NCI-H1048 (cell line): ENCODE data around the gene CTSZ.
"Not testable (repeated sequence)": the region's sequence is repeated elsewhere in the genome, so short reads cannot be mapped to it uniquely, and the experiment has no call there.

ENCODE experiments used
- DNase-seq: peaks from one replicate; lab custom pipeline; 2025; lab: John Stamatoyannopoulos, UW

CTSZ gene

DNA sequence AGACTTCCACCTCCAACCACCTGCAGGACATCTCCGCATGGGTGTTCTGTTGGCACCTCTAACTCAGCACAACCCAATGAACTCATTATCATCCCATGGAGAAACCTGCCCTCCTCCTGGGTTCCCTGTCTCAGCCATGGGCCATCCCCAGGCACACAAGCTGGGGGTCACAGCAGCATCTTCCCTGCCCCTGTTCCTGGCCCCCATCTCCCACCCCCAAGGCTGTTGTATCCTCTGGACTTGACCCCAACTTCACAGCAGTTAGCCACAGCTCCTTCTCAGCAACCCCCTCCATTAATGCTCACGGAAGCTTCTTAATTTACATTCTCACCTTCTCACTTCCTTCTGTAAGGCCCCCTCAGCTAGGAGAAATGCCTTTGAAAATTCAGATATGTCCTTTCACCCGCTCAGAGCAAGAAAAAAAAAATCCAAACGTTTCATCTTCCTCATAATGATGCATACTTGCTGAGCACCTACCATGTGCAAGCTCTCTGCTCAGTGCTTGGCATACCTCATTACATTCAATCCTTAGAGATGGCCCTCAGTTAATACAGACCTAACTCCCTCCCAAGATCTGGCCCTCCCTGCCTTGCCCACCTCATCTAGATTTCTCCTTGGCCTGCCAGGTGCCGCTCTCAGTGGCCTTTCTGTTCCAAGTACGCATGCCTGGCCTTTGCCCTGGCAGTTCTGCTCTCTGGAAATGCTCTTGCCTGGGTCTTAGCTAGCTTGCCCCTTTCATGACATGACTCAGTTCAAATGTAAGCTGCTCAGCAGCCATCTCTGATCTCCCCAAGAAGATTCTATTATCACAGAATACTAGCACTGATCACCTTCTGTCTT lies 28.5 kb downstream of the CTSZ start:
- DNase-seq, result no peak

DNA sequence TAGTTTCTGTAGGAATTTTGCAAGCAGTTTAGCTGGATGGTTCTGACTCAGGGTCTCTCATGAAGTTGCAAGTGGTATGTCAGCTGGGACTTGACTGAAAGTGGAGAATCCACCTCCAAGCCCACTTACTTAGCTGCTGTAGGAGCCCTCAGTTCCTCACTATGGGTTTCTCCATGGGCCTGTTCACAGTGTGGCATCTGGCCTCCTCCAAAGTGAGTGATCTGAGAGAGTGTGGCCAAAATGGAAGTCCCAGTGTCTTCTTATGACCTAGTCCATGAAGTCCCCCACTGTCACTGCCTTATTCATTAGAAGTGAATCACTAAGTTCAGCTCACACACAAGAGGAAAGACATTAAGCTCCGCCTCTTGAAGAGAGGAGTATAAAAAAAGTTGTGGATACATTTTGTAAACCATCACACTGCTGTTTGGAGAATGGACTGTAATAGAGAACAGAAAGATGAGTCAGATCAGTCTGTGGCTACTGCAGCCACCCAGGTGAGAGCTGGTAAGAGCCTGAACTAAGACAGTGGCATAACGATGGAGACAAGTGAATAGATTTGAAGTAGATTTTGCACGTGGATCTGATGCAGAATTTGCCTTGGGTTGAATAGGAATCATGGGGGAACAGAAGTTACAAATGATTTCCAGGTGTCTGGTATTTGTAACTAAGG lies 30.9 kb downstream of the CTSZ start:
- no peak for DNase-seq

DNA sequence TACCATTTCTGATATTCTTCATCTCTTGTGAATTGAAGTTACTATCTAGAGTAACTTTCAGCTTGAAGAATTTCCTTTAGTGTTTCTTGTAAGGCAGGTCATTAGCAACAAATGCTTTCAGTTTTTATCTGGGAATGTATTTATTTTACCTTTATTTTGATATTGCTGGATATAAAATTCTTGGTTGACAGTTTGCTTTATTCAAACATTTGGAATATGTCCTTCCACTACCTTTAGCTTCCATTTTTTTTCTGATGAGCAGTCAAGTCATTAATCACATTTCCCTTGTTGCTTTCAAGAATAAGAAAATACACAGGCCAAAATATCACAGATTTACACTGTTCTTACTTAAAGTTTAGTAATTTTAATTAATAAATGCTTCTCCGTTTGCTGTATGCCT lies 31.7 kb downstream of the CTSZ start:
- DNase-seq, result no peak

DNA sequence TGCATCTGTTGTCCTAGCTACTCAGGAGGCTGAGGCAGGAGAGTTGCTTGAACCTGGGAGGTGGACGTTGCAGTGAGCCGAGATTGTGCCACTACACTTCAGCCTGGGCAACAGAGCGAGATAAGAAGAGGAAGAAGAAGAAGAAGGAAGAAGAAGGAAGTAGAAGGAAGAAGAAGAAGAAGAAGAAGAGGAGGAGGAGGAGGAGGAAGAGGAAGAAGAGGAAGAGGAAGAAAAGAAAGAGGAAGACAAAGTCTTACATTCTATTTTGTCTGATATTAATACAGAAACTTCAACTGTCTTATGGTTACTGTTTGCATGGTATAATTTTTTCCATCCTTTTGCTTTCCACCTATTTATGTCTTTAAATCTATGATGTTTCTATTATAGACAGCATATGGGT lies 33.2 kb downstream of the CTSZ start:
- DNase-seq, result no peak

DNA sequence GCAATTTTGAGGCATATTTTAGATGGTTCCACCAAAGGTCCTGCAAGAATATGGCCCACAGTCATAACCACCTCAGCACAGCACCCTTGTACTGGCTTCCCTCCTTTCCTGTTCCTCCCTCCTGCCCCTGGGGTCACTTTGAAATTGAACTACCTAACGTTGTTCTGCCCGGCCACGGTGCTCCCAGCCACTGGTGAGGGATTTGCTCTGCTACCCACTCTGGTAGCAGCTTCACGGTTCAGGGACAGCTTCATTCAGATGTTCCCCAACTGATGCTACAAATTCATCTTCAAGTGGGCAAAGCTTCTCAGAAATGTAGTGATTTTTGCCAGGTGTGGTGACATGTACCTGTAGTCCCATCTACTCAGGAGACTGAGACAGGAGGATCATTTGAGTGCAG lies 33.9 kb downstream of the CTSZ start:
- DNase-seq, result no peak

DNA sequence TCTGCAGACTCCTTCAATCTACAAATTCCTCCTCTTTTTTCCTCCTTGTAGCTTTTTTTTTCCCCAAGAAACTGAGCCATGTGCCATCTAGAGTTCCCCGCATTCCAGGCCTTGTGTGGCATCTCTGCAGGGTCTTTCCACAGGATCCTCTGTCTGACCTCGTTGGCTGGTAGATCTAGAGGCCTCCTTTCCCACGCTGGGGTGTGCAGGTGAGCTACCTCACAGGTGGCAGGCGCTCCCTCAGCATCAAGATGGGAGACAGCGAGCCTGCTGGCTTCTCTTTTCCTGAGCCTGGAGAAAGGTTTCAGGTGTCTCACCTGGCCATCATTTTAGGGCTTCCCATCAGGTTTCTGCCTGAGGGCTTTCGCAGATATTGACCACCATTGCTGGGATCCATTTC lies 35.6 kb downstream of the CTSZ start:
- DNase-seq, result no peak

DNA sequence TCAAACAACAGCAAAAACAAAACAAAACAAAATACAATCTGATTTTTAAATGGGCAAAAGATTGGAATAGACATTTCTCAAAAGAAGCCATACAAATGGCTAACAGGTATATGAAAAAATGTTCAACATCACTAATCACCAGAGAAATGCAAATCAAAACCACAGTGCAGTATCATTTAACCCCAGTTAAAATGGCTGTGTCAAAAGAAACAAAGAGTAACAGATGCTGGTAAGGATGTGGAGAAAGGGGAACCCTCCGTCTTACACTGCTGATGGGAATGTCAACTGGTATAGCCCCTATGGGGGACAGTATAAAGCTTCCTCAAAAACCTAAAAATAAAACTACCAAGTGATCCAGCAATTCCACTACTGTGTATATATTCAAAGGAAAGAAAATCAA lies 36.9 kb downstream of the CTSZ start:
- DNase-seq, result no peak

DNA sequence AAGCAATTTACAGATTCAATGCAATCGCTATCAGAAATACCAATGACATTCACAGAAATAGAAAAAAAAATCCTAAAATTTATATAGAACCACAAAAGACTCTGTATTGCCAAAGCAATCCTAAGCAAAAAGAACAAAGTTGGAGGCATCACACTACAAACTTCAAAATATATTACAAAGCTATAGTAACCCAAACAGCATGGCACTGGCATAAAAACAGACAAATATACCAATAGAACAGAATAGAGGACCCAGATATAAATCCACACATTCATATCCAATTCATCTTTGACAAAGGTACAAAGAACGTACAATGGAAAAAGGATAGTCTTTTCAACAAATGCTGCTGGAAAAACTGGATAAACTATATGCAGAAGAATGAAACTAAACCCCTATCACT lies 37.6 kb downstream of the CTSZ start:
- DNase-seq, result no peak

DNA sequence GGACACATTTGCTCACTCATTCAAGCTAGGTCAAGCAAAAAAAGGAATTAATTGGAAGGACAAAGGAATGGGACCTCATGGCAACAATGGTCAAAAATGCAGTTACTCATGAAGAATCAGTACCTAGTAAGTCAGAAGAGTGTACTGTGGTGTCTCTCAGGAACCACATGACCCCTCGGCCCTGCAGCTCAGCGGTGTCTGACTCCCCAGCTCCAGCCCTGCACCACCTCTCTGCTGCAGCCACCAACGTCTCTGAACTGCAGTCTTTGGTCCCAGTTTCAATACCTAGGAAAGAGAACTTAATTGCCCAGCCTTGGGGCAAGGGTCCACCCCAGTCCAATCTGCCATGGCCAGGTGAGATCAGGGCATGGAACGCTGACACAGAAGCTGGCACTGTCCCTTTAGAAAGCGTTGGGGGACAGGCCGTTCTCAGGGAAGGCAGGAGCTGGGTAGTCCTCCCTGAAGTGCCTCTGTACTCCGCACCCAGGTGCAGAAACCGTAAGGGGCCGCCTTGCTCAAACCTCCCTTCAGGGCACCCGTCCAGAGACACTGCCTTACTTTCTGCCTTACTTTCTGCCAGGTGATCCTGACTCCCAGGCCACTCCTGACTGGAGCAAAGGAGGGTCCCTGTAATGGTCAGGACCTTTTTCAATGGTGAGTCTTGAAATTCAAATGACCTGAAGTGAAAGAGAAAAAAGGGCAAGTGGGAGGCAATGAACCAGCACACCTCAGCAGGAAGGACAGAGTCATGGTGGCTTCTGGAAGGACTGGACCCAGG lies 39.2 kb downstream of the CTSZ start:
- no peak for DNase-seq

DNA sequence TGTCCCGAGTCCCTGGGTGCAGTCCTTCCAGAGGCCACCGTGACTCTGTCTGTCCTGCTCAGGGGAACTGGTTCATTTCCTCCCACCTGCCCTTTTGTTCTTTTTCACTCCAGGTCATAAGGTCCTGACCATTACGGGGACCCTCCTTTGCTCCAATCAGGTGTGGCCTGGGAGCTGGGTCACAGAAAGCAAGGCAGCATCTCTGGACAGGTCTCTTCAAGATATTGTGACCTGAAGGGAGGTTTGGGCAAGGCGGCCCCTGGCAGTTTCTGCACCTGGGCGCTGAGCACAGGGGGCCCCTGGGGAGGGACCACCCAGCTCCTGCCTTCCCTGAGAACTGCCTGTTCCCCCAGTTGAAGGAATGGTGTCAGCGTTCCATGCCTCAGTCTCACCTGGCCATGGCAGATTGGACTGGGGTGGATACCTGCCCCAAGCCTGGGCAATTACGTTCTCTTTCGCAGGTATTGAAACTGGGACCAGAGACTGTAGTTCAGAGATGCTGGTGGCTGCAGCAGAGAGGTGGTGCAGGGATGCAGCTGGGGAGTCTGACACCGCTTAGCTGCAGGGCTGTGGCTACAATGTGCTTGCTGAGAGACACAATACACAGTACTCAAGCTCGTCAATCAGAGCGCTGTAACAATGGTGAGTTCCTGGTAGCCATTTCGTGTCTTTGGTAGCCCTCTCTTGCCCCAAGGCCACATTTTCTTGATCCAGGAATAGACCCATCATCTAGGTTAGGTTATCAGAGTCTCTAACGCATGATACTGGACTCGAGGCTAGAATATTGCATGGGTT lies 41.6 kb downstream of the CTSZ start:
- no peak for DNase-seq

DNA sequence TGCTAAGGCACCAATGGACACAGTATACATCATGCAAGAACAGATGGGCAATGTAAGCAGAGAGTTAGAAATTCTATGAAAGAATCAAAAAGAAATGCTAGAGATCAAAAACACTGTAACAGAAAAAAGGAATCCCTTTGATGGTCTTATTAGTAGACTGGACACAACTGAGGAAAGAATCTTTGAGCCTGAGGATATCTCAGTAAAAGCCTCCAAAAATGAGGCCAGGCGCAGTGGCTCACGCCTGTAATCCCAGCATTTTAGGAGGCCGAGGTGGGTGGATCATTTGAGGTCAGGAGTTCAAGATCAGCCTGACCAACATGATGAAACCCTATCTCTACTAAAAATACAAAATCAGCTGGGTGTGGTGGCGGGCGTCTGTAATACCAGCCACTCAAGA lies 43.1 kb downstream of the CTSZ start:
- DNase-seq, result not testable (repeated sequence)

DNA sequence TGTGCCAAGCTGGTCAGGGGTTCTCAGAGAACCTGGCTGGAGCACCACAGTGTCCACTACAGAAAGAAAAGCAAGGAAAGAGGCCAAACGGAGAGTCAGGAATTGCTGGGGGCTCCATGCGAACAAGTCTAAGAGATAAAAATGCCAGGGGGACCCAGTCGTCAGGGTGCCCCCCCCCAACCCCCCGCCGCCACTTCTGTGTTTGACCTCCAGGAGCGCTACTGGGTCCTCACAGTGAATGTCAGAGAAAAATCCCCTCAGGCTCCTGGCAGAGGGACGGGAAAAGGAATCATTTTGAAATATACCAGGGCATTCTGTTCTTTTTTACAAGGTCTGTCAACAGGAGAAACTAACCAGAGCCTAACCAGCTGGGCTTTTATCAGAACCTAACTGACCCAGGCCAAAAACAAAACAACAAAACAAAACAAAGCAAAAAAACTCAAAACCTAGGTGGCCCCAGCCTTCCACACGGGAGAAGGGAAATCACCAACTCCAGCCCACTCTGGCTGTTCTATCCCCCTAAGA lies 43.9 kb downstream of the CTSZ start:
- no peak for DNase-seq

DNA sequence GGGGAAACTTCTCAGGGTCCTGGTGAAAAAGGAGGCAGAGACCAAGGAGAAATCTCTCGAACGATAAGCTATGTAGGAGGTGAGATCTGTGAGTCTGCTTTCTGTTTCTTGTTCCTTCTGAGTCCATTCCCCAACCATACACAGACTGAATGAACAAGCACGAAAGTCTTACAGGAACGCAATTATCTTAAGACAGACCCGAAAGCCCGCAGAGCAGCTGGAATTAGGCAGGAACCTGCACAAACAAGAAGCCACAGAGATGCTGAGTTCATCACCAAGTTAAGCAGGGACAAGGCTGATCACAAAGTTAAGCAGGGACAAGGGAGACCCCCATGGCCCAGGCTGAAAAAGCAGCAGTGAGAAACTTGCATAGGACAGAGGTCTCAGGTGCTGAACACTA lies 47.4 kb downstream of the CTSZ start:
- no peak for DNase-seq

DNA sequence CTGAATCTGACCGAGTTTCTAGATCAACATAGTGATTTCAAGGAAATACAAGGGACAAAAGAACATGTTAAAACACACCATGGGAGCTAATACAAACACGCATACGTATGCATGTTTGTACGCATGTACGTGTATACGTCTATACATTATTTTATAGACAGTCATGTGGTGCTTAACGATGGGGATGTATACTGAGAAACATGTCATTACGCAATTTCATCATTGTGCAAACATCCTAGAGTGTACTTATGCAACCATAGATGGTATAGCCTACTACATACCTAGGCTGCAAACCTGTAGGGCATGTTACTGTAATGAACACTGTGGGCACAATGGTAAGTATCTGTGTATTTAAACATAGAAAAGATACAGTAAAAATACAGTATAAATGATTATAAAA lies 51.0 kb downstream of the CTSZ start:
- no peak for DNase-seq

DNA sequence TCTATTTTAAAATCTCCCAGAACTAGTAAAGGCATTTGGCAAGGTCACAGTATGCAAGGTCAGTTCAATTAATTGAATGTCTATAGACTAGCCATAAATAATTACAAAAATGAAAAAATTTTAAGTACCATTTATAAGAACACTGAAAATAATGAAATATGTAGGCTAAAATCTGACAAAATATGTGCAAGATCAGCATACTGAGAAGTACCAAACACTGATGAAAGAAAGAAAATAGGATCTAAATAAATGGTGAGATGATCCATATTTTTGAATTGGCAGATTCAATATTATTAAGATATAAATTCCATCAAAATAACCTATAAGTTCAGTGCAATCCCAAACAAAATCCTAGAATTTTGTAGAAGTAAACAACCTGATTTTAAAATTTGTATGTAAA lies 54.0 kb downstream of the CTSZ start:
- no peak for DNase-seq

DNA sequence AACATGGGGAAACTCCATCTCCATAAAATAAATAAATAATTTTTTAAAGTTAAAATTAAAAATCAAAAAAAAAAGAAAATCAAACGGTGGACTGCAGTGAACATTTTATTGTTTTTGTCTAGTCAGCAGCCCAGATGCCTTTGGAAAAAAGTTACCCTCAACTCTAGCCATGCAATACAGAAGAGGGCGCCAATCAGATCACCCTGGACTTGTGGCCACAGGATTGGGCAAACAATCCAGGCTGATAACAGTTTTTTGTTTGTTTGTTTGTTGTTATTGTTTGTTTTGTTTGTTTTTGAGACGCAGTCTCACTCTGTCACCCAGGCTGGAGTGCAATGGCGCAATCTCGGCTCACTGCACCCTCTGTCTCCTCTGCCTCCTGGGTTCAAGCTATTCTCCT lies 56.5 kb downstream of the CTSZ start:
- DNase-seq, result no peak

DNA sequence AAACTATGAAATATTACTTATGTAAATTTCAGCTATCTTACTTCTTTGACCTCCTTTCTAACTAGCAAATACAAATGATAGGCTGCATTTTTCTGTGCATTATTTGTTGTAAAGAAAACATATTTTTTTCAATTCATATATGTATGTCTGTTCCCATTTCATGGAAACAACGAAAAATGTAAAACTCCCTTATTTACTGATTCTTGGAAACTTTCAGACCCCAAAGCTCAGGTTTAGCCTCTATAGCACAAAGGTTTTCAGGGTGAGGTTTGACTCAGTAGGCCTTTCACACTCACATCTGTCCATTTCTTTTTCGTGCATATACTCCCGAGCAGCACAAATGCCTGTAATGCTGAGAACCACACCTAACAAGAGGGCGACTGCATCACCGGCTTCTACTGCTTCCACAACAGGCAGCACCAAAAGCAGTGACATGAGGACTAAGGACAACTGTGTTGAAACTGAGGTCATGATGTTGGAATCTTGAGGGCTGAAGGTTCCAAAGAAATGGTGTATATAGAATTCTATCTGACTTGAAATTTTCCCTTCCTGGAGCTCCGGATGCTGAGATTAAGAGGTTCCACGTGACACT lies 59.2 kb downstream of the CTSZ start:
- DNase-seq, result not testable (repeated sequence)

DNA sequence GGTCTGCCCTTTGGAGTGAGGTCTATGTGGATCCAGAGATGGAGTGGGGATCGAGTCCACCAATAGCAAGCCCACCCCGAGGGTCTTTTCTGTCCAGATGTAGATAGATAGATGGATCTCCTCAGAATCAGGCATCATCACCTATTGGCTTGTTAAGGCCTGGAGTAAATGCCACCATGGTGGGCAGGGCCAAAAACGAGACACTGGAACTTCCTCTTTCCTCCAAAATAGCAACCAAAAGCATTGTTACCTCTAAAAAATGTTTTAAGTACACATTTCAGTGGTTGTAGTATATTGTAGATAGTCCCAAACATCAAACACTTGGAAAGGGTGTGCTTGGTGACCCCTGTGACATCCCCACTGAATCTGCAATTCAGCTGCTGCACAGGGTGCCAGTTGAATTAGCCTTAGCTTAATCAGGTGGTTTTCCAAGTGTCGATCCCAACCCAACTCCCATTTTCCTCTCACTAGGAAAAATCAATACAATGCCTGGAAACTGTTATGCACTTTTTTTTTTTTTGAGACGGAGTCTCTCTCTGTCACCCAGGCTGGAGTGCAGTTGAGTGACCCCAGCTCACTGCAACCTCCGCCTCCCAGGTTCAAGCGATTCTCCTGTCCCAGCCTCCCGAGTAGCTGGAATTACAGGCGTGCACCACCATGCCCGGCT lies 61.0 kb downstream of the CTSZ start:
- no peak for DNase-seq
